NCI-H187 (cell line): ENCODE data around the gene TFAP2E.
A peak's percentile ranks its signal among the peaks of the same experiment; 100 is the strongest.

Source experiments
- DNase-seq, 2 experiments: peaks; one replicate each; lab custom pipeline; 2025; lab: John Stamatoyannopoulos, UW

TFAP2E gene

GRCh38 chr1:35595684-35596083, 22.6 kb downstream of the TFAP2E start:
- no peak for DNase-seq

GRCh38 chr1:35597870-35598269, 24.8 kb downstream of the TFAP2E start:
- no peak for DNase-seq

- no peak for DNase-seq
Observed at GRCh38 chr1:35598895-35599294, 25.8 kb downstream of the TFAP2E start.

GRCh38 chr1:35599411-35599810, 26.3 kb downstream of the TFAP2E start:
- DNase-seq, result no peak

- no peak for DNase-seq
Observed at GRCh38 chr1:35600593-35600992, 27.5 kb downstream of the TFAP2E start.

GRCh38 chr1:35603468-35603867, 30.4 kb downstream of the TFAP2E start:
- DNase-seq, result no peak

- DNase-seq, result no peak
Observed at GRCh38 chr1:35603941-35604340, 30.8 kb downstream of the TFAP2E start.

GRCh38 chr1:35605071-35605866, 32.2 kb downstream of the TFAP2E start:
- no peak for DNase-seq

GRCh38 chr1:35605867-35606182, 32.7 kb downstream of the TFAP2E start:
- DNase-seq, result no peak

- no peak for DNase-seq
Observed at GRCh38 chr1:35611655-35612054, 38.5 kb downstream of the TFAP2E start.

GRCh38 chr1:35615440-35615839, 42.3 kb downstream of the TFAP2E start:
- no peak for DNase-seq

- DNase-seq, result no peak
Observed at GRCh38 chr1:35619237-35620121, 46.4 kb downstream of the TFAP2E start.

- DNase-seq, result no peak
Observed at GRCh38 chr1:35622510-35623178, 49.5 kb downstream of the TFAP2E start.

GRCh38 chr1:35623832-35624231, 50.7 kb downstream of the TFAP2E start:
- DNase-seq, result no peak

GRCh38 chr1:35629051-35629450, 55.9 kb downstream of the TFAP2E start:
- no peak for DNase-seq

GRCh38 chr1:35631396-35631795, 58.3 kb downstream of the TFAP2E start:
- no peak for DNase-seq

- DNase-seq, result no peak
Observed at GRCh38 chr1:35633547-35633946, 60.4 kb downstream of the TFAP2E start.

- DNase-seq, result no peak
Observed at GRCh38 chr1:35637401-35637809, 64.3 kb downstream of the TFAP2E start.

- DNase-seq, result no peak
Observed at GRCh38 chr1:35640380-35641232, 67.5 kb downstream of the TFAP2E start.

GRCh38 chr1:35641233-35641866, 68.2 kb downstream of the TFAP2E start, which contains the start of gene PSMB2:
TSS of gene PSMB2 (minus strand) at chr1:35641526. CDS start at chr1:35641432, 94 bp downstream.
- peak; percentile 89 to 94 for DNase-seq

GRCh38 chr1:35642471-35642955, 69.4 kb downstream of the TFAP2E start:
- DNase-seq, result no peak
